Stimulated activated CD8-positive, alpha-beta memory T cell treated with anti-CD3 and anti-CD28 coated beads, Interleukin-4, amount 100 ng/mL, for 4 hours (primary cell): ENCODE results near the gene PAPOLB.

Experiments used
- DNase-seq, 2 donors: peaks; one replicate each; pipeline ENCODE4 v3.0.0-alpha.2; 2020; ENCODE audit warnings: low read depth in 2 of 2, low spot score in 1 of 2

Gene PAPOLB

DNA sequence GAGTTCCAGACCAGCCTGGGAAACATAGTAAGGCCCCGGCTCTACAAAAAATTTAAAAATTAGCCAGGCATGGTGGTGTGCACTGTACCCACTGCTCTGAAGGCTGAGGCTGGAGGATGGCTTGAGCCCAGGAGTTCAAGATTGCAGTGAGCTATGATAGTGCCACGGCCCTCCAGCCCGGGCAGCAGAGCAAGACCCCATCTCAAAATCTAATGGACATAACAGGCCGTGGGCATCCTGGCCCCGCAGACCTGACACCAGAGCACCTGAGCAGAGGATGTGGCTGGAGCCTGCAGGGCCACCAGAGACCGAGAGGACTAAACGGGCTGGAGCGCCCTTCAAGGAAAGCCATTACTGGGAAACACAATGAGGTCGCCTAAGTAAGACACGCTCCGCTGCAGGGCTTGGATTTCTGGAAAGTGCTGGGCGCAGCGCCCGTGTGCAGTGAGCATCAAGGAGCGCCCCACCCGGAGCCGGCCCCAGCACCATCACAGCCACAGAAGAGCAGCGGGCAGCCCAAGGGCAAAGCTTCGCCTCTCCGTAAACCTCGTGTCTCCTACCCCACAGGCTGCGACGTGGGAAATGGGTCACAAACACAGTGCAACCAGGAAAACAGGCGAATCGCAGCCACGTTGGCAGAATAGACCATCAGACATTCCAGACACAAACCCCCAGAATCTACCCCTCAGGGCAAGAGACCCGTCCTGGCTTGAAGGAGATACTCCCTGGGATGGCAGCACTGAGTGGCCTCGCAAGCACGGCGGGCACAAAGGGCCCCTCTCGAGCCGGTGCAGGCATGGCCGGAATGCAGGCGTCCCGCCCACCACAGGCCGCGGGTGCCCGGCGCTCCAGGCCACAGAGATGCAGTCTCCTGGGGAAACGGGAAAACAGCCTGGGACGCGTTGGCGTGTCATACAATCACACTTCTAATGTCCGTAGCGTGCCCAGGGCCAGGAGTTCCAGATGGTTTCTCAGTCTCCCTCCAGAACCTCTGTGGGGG lies 16.8 kb upstream of the PAPOLB start:
- no peak for DNase-seq

DNA sequence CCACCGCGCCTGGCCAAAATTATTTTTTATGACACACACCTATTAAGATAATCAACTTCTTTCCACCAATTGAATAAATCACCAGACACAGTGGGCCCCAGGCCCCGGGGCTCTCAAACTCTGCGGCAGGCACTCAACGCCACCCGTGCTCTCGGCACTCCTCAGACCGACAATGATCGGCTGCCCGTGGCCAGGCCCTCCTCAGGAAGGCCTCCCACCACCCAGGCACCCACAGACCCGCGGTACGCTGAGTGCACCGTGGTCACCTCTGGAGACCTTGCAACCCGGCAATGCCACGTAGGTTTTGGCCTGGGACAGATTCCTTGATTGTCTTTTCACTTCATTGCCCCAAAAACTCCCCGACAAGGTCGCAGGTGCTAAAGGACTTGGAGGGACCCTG lies 14.8 kb upstream of the PAPOLB start:
- no peak for DNase-seq

DNA sequence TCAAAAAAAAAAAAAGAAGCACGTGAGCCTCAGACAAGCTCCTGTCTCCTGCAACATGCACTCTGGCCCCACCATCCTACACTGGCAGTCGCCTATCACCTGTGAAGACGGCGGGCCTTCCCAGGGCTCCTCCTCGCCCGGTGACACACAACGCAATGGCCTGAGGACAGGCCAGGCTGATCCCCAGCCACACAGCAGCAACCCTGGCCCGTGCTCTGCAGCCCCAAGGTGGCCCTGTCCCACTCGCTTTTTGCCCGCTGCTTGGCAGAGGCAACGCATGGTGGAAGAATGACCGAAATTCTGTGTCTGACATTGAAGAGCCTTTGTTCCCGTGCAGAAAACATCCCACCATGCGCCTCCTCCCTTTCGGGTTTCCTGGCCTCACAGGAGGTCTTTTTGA lies 13.6 kb upstream of the PAPOLB start:
- DNase-seq: no peak

DNA sequence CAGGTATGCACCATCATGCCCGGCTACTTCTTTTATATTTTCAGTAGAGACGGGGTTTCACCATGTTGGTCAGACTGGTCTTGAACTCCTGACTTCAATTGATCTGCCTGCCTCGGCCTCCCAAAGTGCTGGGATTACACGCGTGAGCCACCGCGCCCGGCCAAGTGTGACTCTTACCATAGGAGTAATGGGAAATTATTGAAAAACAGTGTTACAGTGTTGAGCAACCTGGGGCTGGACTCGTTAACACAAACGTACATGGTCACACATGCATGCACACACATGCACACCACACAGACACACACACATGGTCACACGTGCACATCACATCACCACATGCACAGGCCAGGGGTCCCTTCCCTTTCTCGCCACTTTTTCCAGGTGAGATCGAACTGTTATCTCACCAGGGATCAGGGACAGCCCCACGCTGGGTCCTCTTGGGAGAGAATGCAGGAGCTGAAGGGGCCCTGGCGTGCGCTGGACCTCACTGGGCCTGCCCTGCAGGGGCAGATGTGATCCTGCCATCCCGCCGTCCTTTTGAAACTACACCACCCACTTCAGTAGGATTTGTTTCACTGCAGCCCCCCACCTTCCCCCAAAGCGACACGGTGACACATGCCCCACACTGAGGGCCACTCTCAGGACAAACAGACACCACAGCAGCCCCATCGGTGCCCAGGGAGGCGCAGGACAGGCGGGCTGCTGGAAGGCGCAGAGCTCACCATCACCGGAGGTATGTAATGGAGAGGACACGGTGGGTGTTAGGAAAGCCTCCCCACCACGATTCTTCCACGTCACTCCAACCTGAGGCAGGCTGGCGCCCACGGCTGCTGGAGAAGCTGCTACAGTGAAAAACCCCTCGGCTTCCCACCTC lies 11.5 kb upstream of the PAPOLB start:
- no peak for DNase-seq

DNA sequence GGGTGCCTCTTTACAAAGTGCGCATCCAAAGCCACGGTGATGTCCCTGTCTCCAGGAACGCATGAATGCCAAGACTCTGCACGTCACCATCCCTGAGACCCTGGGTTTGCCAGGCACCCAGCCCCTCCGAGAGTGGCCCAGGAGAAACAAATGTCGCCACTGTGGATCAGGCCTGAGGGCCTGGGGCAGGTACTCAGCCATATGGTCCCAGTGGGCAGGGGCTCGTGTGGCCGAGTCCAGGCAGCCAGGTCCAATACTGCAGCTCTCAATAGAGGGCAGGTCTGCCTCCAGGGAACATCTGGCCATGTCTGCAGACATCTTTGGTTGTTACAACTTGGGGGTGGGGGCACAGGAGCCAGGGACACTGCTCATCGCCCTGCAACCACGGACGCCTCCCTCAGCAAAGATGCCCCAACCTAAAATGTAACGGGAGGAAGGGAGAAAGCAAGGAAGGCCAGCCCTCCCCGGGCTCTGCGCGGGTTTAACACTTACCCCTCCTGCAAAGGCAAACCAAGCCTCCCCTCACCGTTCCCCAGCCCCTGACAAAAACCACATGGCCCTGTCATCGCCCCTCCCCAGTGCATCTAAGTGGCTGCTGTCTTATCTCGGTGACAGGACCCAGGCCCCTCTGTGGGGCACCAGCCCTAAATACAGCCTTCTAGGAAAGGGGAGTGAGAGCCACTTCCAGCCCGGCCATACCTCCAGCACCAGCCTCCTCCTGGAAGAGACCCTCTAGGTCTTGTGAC lies 10.3 kb upstream of the PAPOLB start:
- DNase-seq: no peak

DNA sequence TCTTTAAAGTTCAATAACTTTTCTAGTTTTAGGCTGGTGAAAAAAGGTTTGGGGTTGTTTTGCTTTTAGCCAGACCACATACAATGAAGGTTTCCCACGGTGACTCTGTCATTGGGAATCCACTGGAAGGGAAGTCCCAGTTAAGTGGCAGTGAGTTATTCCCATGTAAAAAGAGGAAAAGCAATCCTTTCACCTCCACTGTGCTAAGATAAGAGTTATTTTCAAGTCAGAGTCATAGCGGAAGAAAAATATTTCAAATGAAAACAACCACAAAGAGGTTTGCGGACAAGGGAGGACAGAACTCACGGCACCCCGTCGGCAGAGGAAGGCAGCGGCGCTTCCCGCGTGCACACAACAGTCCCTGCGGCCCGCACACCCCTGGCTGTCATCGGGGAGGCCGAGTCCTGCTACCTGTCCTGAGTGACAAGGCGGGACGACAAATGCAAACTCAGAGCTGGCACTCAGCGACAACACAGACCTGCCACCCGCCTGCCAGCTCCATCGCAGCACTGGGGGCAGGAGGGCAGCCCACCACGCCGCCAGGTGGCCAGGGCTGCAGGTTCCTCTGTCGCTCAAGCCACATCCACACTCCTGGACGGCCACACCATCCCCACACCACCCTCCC lies 9.3 kb upstream of the PAPOLB start:
- no peak for DNase-seq

DNA sequence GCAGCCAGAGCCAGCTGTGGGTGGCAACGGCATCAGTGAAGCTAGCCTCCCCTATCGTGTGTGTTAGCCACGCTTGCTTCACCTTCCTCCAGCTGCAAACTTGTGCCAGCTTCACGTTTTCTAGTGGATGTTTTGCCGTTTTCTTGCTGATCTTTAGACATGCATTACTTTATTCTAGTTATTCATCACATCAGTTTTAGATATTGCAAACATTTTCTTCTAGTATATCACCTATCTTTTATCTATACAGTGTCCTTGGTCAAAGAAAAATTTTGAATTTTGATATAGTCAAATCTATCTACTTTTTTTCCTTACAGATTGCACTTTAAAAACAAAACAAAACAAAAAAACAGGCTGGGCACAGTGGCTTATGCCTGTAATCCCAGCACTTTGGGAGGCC lies 6.7 kb upstream of the PAPOLB start:
- DNase-seq: no peak

DNA sequence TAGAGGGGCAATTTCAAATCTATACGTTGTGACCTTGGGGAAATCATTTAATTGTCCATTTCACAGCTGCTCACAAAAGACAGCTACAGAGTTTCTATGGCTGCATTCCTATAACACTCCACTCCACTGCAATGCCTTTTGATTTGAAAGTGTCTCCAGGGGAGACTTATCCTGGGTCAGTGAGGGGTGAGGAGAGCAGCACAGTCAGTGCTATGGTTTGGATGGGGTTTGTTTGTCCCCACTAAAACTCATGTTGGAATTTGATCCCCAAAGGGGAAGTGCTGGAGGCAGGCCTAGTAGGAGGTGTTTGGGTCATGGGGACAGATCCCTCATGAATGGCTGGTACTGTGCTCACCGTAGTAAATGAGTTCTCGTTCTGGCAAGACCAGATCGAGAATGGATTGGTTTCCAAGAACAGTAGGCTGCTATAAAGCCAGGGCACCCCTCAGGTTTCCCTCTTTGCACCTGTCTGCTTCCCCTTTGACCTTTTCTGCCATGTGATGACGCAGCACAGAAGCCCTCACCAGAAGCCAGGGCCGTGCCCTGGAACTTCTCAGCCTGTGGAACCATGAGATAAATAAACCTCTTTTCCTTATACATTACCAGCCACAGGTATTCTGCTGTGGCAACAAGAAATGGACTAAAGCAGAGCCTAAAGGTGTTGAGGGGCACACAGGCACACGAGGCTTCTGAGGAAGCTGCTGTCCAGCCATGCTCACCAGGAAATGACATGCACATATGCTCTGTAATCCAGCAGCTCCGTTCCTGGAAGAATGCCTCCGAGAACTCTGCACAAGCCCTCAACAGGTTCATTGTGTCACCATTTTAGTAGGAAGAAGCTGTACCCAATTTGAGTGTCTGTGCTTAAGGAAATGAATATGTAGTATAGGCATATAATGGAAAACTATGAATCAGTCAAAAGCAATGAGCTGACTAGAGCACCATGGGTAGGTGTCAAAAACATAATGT lies 5.0 kb upstream of the PAPOLB start:
- DNase-seq: no peak

DNA sequence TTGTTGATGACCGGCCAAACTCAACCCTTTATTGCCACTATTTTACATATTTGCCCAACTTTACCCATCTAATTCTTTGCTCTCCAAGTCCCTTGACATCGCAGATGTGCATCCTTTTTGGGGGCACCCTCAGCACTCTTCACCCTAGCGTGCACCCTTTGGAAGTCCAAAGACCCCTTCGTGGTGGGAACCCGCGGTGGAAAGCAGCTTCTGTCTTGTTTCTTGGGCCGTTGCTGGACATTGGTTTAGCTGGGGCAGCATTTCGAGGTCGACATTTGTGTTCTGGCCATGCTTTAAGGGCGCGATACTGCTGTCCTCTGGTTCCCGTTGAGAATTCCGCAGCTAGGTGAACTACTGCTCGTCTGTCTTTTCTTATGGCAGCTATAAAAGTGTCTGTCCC lies 326 bp upstream of the PAPOLB start:
- DNase-seq: no peak

DNA sequence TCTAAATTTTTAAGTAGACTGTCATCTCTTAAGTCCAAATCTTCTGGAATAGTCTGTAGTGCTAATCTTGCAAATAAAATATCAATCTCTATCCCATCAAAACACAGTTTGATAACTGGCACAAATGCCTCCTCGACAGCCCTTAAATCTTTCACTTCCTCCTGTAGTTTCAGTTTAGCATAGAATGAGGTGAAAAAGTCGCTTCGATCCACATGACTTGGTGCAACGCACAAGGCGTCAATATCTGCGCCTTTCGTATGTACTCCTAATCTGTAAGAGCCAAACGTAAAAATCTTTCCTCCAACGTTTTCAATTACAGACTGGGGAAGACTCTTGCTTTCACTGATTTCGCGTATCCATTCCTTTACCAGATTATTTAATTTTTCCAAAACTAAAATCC lies 603 bp downstream of the PAPOLB start:
- no peak for DNase-seq

DNA sequence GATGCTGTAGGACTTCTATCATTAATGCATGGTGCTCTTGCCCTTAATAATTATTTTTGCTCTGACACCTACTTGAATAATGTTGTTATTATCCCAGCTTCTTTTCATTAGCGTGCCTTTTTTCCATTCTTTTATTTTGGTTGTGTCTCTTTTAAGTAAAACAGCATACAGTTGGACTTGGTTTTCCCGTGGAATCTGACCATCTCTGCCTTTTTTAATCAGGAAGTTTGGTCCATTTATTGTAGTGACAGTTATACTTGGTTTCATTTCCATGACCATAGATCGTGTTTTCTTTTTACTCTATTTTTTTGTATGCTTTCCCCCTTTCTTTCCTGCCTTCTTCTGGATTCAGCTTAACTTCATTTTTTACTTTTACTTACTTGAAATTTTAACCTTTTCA lies 4.6 kb downstream of the PAPOLB start:
- DNase-seq: no peak

DNA sequence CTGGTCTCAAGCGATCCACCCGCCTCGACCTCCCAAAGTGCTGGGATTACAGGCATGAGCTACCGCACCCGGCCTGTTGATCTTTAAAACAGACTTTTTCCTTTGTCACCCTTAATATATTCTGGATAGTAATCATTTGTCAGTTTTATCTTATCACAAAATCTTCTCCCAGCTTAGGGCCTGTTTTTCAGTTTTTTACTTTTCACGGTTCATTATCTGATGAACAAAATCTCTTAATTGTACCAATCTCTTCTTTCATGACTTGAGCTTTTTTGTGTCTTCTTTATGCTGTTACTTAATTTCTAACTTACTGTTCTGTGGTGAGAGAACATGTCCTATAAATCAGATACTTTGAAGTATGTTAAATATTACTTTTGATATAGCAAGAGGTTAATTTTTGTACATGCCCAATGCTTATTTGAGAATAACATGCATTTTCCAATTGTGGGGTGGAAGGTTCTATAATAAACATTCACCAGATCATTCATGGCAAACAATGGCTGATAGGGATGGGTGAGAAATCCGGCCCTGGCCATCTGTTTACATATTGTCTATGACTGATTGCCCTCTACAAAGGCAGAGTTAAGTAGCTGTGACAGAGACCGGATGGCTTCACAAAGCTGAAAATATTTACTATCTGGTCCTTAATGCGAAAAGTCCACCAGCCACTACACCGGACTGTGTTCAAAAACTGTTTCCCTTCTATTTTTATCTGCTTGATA lies 5.3 kb downstream of the PAPOLB start:
- DNase-seq: no peak

DNA sequence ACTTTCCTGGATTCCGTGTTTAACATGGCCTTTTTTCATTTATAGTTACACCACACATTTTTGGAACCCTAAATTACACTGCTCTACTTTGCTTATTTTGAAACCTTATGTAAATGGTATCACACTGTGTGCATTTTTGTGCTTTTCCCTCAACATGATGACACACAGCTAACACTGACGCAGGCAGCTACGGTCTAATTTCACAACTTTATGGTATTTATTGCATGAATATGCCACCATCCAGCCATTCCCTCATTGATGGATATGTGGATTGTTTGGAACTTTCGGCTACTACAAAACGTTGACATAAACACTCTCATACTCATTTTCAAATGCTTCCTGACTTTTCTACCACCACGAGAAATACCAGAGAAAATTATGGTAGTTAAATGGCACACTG lies 6.9 kb downstream of the PAPOLB start:
- no peak for DNase-seq

DNA sequence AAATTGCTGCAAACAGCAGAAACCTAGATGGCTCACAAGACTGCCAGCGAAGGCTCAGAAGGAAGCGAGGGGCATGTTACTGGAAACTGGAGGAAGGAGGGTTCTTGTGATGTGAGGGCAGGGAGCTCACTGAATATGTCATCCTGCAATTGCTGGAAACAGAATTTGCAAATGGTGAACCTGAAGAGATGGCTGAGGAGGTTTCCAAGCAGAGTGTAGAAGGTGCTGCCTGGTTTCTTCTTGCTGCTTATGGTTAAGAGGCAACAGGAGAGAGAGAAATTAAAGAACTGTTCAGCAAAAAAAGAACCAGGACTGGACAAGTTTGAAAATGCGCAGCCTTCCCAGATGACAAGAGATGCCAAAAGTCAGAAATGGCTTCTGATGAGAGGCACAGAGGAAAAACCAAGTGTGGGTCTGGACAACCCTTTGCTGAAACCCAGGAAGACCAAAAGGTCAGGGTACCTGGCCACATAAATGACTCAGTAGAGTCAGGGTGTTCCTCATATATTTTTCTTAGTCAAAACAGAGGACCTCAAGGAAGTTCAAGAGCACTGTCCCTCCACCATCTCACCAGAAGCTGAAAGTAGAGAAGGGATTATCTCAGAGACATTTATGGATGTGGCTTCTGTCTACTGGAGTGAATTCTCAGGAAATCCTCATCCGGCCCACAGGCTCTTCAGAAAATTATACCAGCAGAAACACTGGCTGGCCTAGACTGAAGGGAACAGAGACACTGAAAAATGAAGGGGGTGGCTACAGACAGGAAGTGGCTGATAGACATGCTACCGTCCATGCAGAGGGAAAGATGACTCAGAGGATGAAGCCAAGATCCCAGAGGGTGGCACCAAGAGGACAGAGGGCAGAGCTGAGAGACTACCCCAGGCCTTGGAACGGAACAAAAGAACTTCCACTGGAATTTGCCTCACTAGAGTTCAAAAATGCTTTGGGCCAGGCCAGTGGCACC lies 10.1 kb downstream of the PAPOLB start:
- no peak for DNase-seq

DNA sequence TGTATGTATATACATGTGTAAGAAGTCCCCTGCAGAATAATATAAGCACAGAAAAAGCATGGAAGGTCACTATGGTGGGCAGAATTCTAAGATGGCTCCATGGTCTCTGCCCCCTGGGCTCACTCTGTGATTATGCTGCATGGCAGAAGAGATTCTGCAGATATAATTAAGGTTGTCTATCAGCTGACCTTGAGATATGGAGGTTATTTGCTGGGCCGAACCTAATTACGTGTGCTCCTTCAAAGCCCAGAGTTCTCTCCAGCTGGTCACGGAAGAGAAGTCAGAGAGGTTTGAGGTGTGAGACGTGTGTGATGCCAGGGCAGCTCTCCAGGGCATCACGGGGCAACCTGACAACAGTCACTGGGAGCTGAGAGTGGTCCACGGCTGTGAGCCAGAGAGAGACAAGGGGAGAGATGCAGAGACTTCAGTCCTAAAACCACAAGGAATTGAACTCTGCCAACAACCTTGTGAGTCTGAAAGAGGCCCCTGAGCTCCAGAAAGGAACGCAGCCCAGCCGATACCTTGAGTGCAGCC lies 11.5 kb downstream of the PAPOLB start:
- no peak for DNase-seq

DNA sequence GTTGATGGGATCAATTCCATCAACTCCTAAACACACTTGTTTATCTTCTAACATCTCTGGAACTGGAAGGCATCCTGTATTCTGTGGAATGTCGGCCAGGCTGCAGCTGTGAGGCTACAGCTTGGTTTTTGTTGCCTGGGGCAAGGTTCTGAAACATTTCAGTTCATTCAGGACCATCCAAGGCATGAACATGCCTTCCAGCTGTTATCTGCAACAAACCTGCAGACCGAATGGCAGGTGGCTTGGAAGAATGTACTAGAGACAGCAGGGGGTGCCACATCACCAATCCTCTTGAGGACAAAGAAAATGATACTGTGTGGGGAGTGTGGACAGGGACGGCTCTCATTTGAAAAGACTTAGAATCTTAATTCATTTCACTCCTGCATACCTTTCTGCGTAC lies 12.4 kb downstream of the PAPOLB start:
- no peak for DNase-seq

DNA sequence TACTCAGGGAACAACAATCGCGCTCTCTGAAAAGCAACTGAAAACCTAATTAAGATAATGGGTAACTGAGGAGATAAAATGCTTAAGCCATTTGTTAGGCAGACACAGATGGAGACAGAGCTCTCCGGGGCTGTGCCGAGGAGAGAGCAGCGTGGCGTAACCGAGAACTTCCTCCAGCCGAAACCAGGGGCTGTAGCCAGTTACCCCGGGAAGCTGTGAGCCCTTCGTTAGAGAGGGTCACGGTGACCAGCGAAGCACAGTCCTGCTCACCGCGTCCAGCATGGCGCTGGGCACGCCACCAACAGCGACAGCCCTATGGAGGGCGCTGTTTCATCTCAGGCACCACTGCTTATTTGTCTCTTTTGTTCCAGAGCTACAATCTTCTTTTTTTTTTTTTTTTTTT lies 16.1 kb downstream of the PAPOLB start:
- DNase-seq: no peak
